Measurements from ENCODE around the gene MMEL1.
"Not testable (repeated sequence)": the region's sequence is repeated elsewhere in the genome, so short reads cannot be mapped to it uniquely, and the experiment has no call there.

MMEL1 gene

GRCh38 chr1:2557482-2558400 is 75.1 kb downstream of the MMEL1 start:
- DNase-seq (ENCODE audit: low read depth): no peak

- no peak for DNase-seq (ENCODE audit: low read depth)
Measured at GRCh38 chr1:2556678-2557481, 75.9 kb downstream of the MMEL1 start.

- no peak for DNase-seq (ENCODE audit: low read depth)
Measured at GRCh38 chr1:2556277-2556677, 76.5 kb downstream of the MMEL1 start, which contains the start of gene TNFRSF14. TSS of gene TNFRSF14 (plus strand) at chr1:2556371. CDS start at chr1:2556665, 294 bp downstream.

GRCh38 chr1:2555634-2556276 is 77.1 kb downstream of the MMEL1 start:
- no peak for DNase-seq (ENCODE audit: low read depth)

GRCh38 chr1:2554621-2555387 is 78.0 kb downstream of the MMEL1 start:
- no peak for DNase-seq (ENCODE audit: low read depth)

- DNase-seq (ENCODE audit: low read depth): no peak
Measured at GRCh38 chr1:2553871-2554620, 78.8 kb downstream of the MMEL1 start.

GRCh38 chr1:2553076-2553475 is 79.7 kb downstream of the MMEL1 start:
- not testable (repeated sequence) for DNase-seq (ENCODE audit: low read depth)

- DNase-seq (ENCODE audit: low read depth): no peak
Measured at GRCh38 chr1:2552189-2552588, 80.6 kb downstream of the MMEL1 start.

GRCh38 chr1:2551544-2551943 is 81.3 kb downstream of the MMEL1 start:
- DNase-seq (ENCODE audit: low read depth): not testable (repeated sequence)

GRCh38 chr1:2550309-2550861 is 82.4 kb downstream of the MMEL1 start:
- not testable (repeated sequence) for DNase-seq (ENCODE audit: low read depth)

- not testable (repeated sequence) for DNase-seq (ENCODE audit: low read depth)
Measured at GRCh38 chr1:2549367-2550029, 83.3 kb downstream of the MMEL1 start.

- DNase-seq (ENCODE audit: low read depth): peak; percentile 76
Measured at GRCh38 chr1:2548068-2548589, 84.7 kb downstream of the MMEL1 start.

GRCh38 chr1:2547210-2548067 is 85.4 kb downstream of the MMEL1 start:
- no peak for DNase-seq (ENCODE audit: low read depth)

- peak; percentile 68 for DNase-seq (ENCODE audit: low read depth)
Measured at GRCh38 chr1:2546515-2547209, 86.2 kb downstream of the MMEL1 start.

- peak; percentile 79 for DNase-seq (ENCODE audit: low read depth)
Measured at GRCh38 chr1:2545754-2546514, 86.9 kb downstream of the MMEL1 start.

- DNase-seq (ENCODE audit: low read depth): no peak
Measured at GRCh38 chr1:2544875-2545640, 87.8 kb downstream of the MMEL1 start.

All from stimulated activated CD8-positive, alpha-beta memory T cell treated with anti-CD3 and anti-CD28 coated beads, Interleukin-12 subunit alpha, Interleukin-12 subunit beta, amount 100 ng/mL, for 1 hour (primary cell).